ENCODE measurements around the gene FOXI2.

Gene FOXI2

GRCh38 chr10:127740596-127740995 lies 3.6 kb downstream of the FOXI2 start:
- no peak overlapping the region for H3K4me3 ChIP-seq (ENCODE audit: control insufficient read depth, low read depth, low read length)
- no peak for DNase-seq (ENCODE audit: low read depth)
- no peak for TF ChIP-seq CTCF (conservative IDR thresholded peaks at IDR 0.05; ENCODE audit: control insufficient read depth, insufficient read depth, low read depth, low read length)

- no peak for DNase-seq (ENCODE audit: low read depth)
- no peak for TF ChIP-seq CTCF (conservative IDR thresholded peaks at IDR 0.05; ENCODE audit: control insufficient read depth, insufficient read depth, low read depth, low read length)
- no peak overlapping the region for H3K4me3 ChIP-seq (ENCODE audit: control insufficient read depth, low read depth, low read length)
Observed at GRCh38 chr10:127743205-127743604, 6.2 kb downstream of the FOXI2 start.

- no peak for DNase-seq (ENCODE audit: low read depth)
- no peak for TF ChIP-seq CTCF (conservative IDR thresholded peaks at IDR 0.05; ENCODE audit: control insufficient read depth, insufficient read depth, low read depth, low read length)
- no peak overlapping the region for H3K4me3 ChIP-seq (ENCODE audit: control insufficient read depth, low read depth, low read length)
Observed at GRCh38 chr10:127744956-127745355, 8.0 kb downstream of the FOXI2 start.

- H3K4me3 ChIP-seq (ENCODE audit: control insufficient read depth, low read depth, low read length), result no peak overlapping the region
- DNase-seq (ENCODE audit: low read depth), result no peak
- no peak for TF ChIP-seq CTCF (conservative IDR thresholded peaks at IDR 0.05; ENCODE audit: control insufficient read depth, insufficient read depth, low read depth, low read length)
Observed at GRCh38 chr10:127745861-127746260, 8.9 kb downstream of the FOXI2 start.

GRCh38 chr10:127755753-127756152 lies 18.8 kb downstream of the FOXI2 start:
- no peak overlapping the region for H3K4me3 ChIP-seq (ENCODE audit: control insufficient read depth, low read depth, low read length)
- DNase-seq (ENCODE audit: low read depth), result no peak
- no peak for TF ChIP-seq CTCF (conservative IDR thresholded peaks at IDR 0.05; ENCODE audit: control insufficient read depth, insufficient read depth, low read depth, low read length)

GRCh38 chr10:127756264-127756663 lies 19.3 kb downstream of the FOXI2 start:
- no peak overlapping the region for H3K4me3 ChIP-seq (ENCODE audit: control insufficient read depth, low read depth, low read length)
- no peak for DNase-seq (ENCODE audit: low read depth)
- TF ChIP-seq CTCF (conservative IDR thresholded peaks at IDR 0.05; ENCODE audit: control insufficient read depth, insufficient read depth, low read depth, low read length), result no peak

GRCh38 chr10:127757033-127757432 lies 20.0 kb downstream of the FOXI2 start:
- no peak for DNase-seq (ENCODE audit: low read depth)
- no peak for TF ChIP-seq CTCF (conservative IDR thresholded peaks at IDR 0.05; ENCODE audit: control insufficient read depth, insufficient read depth, low read depth, low read length)
- H3K4me3 ChIP-seq (ENCODE audit: control insufficient read depth, low read depth, low read length), result no peak overlapping the region
